MCF 10A (cell line): ENCODE measurements around the gene DDC. TPM values are rescaled to one million over a fixed set of nuclear protein-coding genes. Genes with fewer than 3 reads are reported as not detected.
A peak's percentile ranks its signal among the peaks of the same experiment; 100 is the strongest.
"Not testable (repeated sequence)": the region's sequence is repeated elsewhere in the genome, so short reads cannot be mapped to it uniquely, and the experiment has no call there.

ENCODE experiments used
- BruUV-seq: library from RNA; stranded (reverse); fragments of 400-500 nt; replicated peaks from 2 replicates; lab custom pipeline; 2021; lab: Mats Ljungman, UMichigan
- CTCF ChIA-PET: fragments of 300-600 bp; sonication (Branson Sonifier 250); formaldehyde crosslinking; extraction: SDS; loops from one replicate; lab custom pipeline; 2021; ENCODE audit warnings: antibody characterized with exemption, inconsistent platforms; lab: Yijun Ruan, JAX
- POLR2A ChIA-PET: fragments of 300-600, 350-650 bp; sonication (Branson Sonifier 250); formaldehyde crosslinking; extraction: SDS; loops from one replicate; lab custom pipeline; 2020; ENCODE audit warnings: antibody characterized with exemption, inconsistent platforms; lab: Yijun Ruan, JAX
- DNase-seq: peaks from one replicate; pipeline ENCODE4 v3.0.0-alpha.2; 2018; ENCODE audit not compliant: unreplicated experiment
- H3K27ac Mint-ChIP-seq: one replicate; pipeline ENCODE4 v1.8.0; 2022; ENCODE audit warnings: mild to moderate bottlenecking, low read depth, mixed read lengths; ENCODE audit not compliant: unreplicated experiment
- H3K27me3 Mint-ChIP-seq: one replicate; pipeline ENCODE4 v1.8.0; 2022; ENCODE audit warnings: mixed read lengths; ENCODE audit not compliant: insufficient read depth, unreplicated experiment
- H3K36me3 Mint-ChIP-seq: one replicate; pipeline ENCODE4 v1.8.0; 2022; ENCODE audit warnings: mild to moderate bottlenecking, moderate library complexity, mixed read lengths; ENCODE audit not compliant: insufficient read depth, unreplicated experiment
- H3K4me1 Mint-ChIP-seq: one replicate; pipeline ENCODE4 v1.8.0; 2022; ENCODE audit warnings: mixed read lengths; ENCODE audit not compliant: insufficient read depth, unreplicated experiment
- H3K4me3 Mint-ChIP-seq: one replicate; pipeline ENCODE4 v1.8.0; 2022; ENCODE audit warnings: mild to moderate bottlenecking, moderate library complexity, mixed read lengths; ENCODE audit not compliant: unreplicated experiment
- H3K9me3 Mint-ChIP-seq: one replicate; pipeline ENCODE4 v1.8.0; 2022; ENCODE audit warnings: mixed read lengths; ENCODE audit not compliant: unreplicated experiment
- CTCF ChIP-seq: fragments of 200-600 bp; IDR thresholded peaks from one replicate; pipeline ENCODE4 v1.8.0; 2022; ENCODE audit warnings: antibody characterized with exemption, mild to moderate bottlenecking; ENCODE audit not compliant: unreplicated experiment
- intact Hi-C: fragments of 100-400 bp; cut with micrococcal nuclease; formaldehyde crosslinking; loops from 2 replicates; pipeline ENCODE4 v1.14.1; 2022
- total RNA-seq: library from RNA; stranded (reverse); gene quantifications from 2 replicates; pipeline ENCODE4 v1.2.3, GENCODE V29; 2022

Gene DDC
- total RNA-seq, 1 experiment from 2014 or later, result 0.79 TPM

GRCh38 chr7:50588937-50589336 lies 23.7 kb upstream of the DDC start:
- H3K27ac Mint-ChIP-seq, result no peak overlapping the region
- no peaks in the 10 kb centered on the region for H3K27me3 Mint-ChIP-seq
- no peak for TF ChIP-seq CTCF
- POLR2A ChIA-PET, result no interaction called here
- H3K36me3 Mint-ChIP-seq, result peaks cover 21% of the 10 kb centered on the region
- no peaks in the 10 kb centered on the region for H3K4me1 Mint-ChIP-seq
- intact Hi-C loops, result no loop called here
- peaks cover under 1% of the 10 kb centered on the region for H3K9me3 Mint-ChIP-seq
- peak; percentile 8 for DNase-seq
- CTCF ChIA-PET, result interaction anchor here (0.7 to 2.4 kb wide), 6 partner anchors 9 to 116 kb away, joined by 3 to 10 read pairs (median 4); no protein-coding TSS in a partner anchor
- no TSS peak for BruUV-seq
- no peak overlapping the region for H3K4me3 Mint-ChIP-seq

DNA sequence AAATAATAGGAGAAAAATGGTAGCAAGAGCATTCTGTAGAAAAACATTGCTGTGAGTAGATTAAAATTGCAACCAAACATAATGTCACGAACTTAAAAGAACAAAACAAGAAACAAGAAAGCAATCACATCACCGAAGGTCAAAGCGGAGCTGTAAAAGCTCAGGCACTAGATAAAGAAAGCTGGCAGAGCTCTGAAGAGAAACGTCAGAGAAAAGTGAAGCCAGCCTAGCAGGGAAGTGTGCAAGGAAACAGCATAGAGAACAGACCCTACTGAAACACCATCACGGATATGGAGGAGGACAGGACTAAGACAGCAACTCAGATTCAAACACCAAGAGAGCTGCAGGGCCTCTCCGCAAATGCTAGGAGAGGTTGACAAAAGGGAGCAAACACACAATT lies 22.5 kb upstream of the DDC start:
- Mint-ChIP-seq H3K4me3 (no peak overlapping the region), H3K27me3 (no peaks in the 10 kb centered on the region), H3K9me3 (peaks cover 11% of the 10 kb centered on the region), H3K27ac (no peak overlapping the region), H3K36me3 (peaks cover 13% of the 10 kb centered on the region), H3K4me1 (no peaks in the 10 kb centered on the region)
- CTCF ChIA-PET, result interaction anchor here (0.9 to 2.2 kb wide), 6 partner anchors 10 to 573 kb away, joined by 3 to 9 read pairs (median 6); no protein-coding TSS in a partner anchor
- TF ChIP-seq CTCF, result no peak
- DNase-seq, result no peak
- BruUV-seq, result no TSS peak
- POLR2A ChIA-PET, result interaction anchor here (0.9 kb wide), 1 partner anchor 53 kb away, joined by 3 read pairs; no protein-coding TSS in a partner anchor
- intact Hi-C loops, result no loop called here

DNA sequence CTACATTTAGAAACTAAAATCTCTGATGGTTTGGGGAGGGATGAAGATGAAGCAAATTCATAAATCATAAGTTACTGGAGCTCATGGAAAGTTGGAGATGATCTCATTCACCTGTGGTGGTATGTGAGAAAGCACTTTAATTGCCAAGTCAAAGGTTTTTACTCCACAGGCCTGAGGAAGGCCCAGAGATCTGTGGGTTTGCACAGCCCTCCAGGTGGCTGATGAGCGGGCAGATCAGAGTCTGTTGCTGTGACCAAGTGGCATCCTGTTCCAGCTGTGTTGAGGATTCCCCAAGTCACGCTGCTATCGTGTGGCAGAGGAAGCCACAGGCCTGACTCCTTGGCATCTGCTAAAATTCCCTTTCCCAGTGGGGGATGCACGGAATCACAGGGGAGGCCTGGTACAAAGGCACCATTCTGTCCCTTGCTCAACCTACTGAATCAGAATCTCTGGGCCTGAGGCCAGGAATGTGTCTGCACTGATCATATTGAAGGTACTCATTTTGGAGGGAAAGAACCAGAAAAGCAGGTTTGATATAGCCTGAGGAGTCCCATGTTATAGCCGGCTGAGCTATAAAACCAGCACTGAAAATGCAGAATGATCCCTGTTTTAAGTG lies 19.7 kb upstream of the DDC start:
- ChIA-PET POLR2A (no interaction called here), CTCF (interaction anchor here (0.6 to 1.8 kb wide), 4 partner anchors 30 to 117 kb away, joined by 3 to 7 read pairs (median 4); no protein-coding TSS in a partner anchor)
- Mint-ChIP-seq H3K27ac (no peak overlapping the region), H3K27me3 (no peaks in the 10 kb centered on the region), H3K36me3 (no peaks in the 10 kb centered on the region), H3K4me1 (no peaks in the 10 kb centered on the region), H3K4me3 (no peak overlapping the region), H3K9me3 (peaks cover 13% of the 10 kb centered on the region)
- no TSS peak for BruUV-seq
- no peak for TF ChIP-seq CTCF
- DNase-seq, result peak; percentile 18
- intact Hi-C loops, result no loop called here

DNA sequence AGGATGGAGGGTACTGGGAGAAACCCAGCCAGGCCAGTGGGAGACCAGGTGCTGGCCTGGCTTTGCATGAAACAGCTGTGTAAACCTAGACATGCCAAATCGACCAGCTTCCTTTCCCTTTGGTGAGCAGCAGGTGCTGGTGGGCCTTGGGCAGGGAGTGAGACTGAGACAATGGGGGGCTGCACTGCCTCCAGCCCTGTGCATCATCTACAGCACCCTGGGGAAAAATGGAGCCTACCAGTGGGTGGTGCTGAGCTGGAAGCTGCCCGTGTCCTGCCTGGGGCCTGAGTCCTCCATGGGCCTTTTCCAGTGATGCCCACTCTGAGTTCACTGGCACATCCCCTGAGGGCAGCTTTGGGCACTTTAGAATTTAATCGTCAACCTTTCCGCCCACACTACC lies 19.2 kb upstream of the DDC start:
- intact Hi-C loops, result no loop called here
- CTCF ChIA-PET, result interaction anchor here (0.6 to 1.8 kb wide), 2 partner anchors 49 to 116 kb away, joined by 3 to 7 read pairs; no protein-coding TSS in a partner anchor
- Mint-ChIP-seq H3K4me3 (no peak overlapping the region), H3K36me3 (no peaks in the 10 kb centered on the region), H3K27ac (no peak overlapping the region), H3K27me3 (no peaks in the 10 kb centered on the region), H3K4me1 (no peaks in the 10 kb centered on the region), H3K9me3 (peaks cover 13% of the 10 kb centered on the region)
- POLR2A ChIA-PET, result no interaction called here
- no peak for DNase-seq
- TF ChIP-seq CTCF, result no peak
- no TSS peak for BruUV-seq

GRCh38 chr7:50583295-50583694 lies 18.1 kb upstream of the DDC start:
- CTCF ChIA-PET, H3K27ac Mint-ChIP-seq, BruUV-seq, H3K36me3 Mint-ChIP-seq, DNase-seq, H3K27me3 Mint-ChIP-seq, H3K4me1 Mint-ChIP-seq, intact Hi-C loops, POLR2A ChIA-PET, H3K4me3 Mint-ChIP-seq: not testable (repeated sequence)
- peaks cover 13% of the 10 kb centered on the region for H3K9me3 Mint-ChIP-seq

DNA sequence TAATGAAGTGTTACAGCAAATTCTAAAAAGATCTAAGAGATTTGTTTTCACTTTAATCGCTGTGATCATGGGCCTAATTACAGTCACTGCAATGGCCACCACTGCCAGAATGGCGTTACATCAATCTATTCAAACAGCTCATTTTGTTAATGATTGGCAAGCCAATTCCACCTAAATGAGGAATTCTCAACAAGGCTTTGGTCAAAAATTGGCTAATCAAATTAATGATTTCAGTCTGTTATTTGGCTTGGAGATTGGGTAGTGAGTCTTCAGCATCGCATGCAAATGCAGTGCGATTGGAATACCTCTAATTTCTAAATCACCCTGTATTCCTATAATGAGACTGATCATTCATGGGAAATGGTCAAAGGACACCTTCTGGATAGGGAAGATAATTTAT lies 17.1 kb upstream of the DDC start:
- H3K27ac Mint-ChIP-seq, BruUV-seq, H3K36me3 Mint-ChIP-seq, H3K27me3 Mint-ChIP-seq, POLR2A ChIA-PET, intact Hi-C loops, CTCF ChIA-PET, DNase-seq, H3K4me1 Mint-ChIP-seq, H3K4me3 Mint-ChIP-seq: not testable (repeated sequence)
- H3K9me3 Mint-ChIP-seq, result peaks cover 13% of the 10 kb centered on the region
